Measurements from ENCODE around the gene KIF16B.

The KIF16B gene

GRCh38 chr20:16368645-16369292 lies 204.5 kb downstream of the KIF16B start:
- no peaks in the 10 kb centered on the region for H3K4me1 Mint-ChIP-seq
- CTCF ChIA-PET, result no interaction called here
- H3K9me3 Mint-ChIP-seq, result no peaks in the 10 kb centered on the region
- H3K27me3 Mint-ChIP-seq, result no peaks in the 10 kb centered on the region
- no peak for DNase-seq
- peaks cover 13% of the 10 kb centered on the region for H3K36me3 Mint-ChIP-seq
- no peak overlapping the region for H3K27ac Mint-ChIP-seq
- H3K4me3 Mint-ChIP-seq, result no peak overlapping the region

GRCh38 chr20:16367948-16368560 lies 205.2 kb downstream of the KIF16B start:
- peaks cover 13% of the 10 kb centered on the region for H3K36me3 Mint-ChIP-seq
- CTCF ChIA-PET, result no interaction called here
- no peak overlapping the region for H3K27ac Mint-ChIP-seq
- H3K4me3 Mint-ChIP-seq, result no peak overlapping the region
- no peak for DNase-seq
- H3K9me3 Mint-ChIP-seq, result no peaks in the 10 kb centered on the region
- H3K27me3 Mint-ChIP-seq, result no peaks in the 10 kb centered on the region
- H3K4me1 Mint-ChIP-seq, result no peaks in the 10 kb centered on the region

GRCh38 chr20:16366529-16366928 lies 206.7 kb downstream of the KIF16B start:
- H3K27me3 Mint-ChIP-seq, result no peaks in the 10 kb centered on the region
- H3K4me3 Mint-ChIP-seq, result no peak overlapping the region
- no peaks in the 10 kb centered on the region for H3K4me1 Mint-ChIP-seq
- no peak for DNase-seq
- H3K36me3 Mint-ChIP-seq, result peaks cover 10% of the 10 kb centered on the region
- H3K27ac Mint-ChIP-seq, result no peak overlapping the region
- CTCF ChIA-PET, result no interaction called here
- no peaks in the 10 kb centered on the region for H3K9me3 Mint-ChIP-seq

GRCh38 chr20:16364320-16364687 lies 208.9 kb downstream of the KIF16B start:
- H3K4me1 Mint-ChIP-seq, result no peaks in the 10 kb centered on the region
- no peak overlapping the region for H3K27ac Mint-ChIP-seq
- H3K27me3 Mint-ChIP-seq, result no peaks in the 10 kb centered on the region
- no peak overlapping the region for H3K4me3 Mint-ChIP-seq
- H3K9me3 Mint-ChIP-seq, result no peaks in the 10 kb centered on the region
- CTCF ChIA-PET, result no interaction called here
- peaks cover 10% of the 10 kb centered on the region for H3K36me3 Mint-ChIP-seq
- no peak for DNase-seq

- H3K9me3 Mint-ChIP-seq, result no peaks in the 10 kb centered on the region
- H3K4me1 Mint-ChIP-seq, result no peaks in the 10 kb centered on the region
- H3K27me3 Mint-ChIP-seq, result no peaks in the 10 kb centered on the region
- no peak overlapping the region for H3K4me3 Mint-ChIP-seq
- CTCF ChIA-PET, result no interaction called here
- peaks cover 5% of the 10 kb centered on the region for H3K36me3 Mint-ChIP-seq
- no peak for DNase-seq
- no peak overlapping the region for H3K27ac Mint-ChIP-seq
Observed at GRCh38 chr20:16363506-16364319, 209.5 kb downstream of the KIF16B start.

GRCh38 chr20:16362642-16363041 lies 210.6 kb downstream of the KIF16B start:
- H3K36me3 Mint-ChIP-seq, result peaks cover 2% of the 10 kb centered on the region
- CTCF ChIA-PET, result no interaction called here
- H3K4me3 Mint-ChIP-seq, result no peak overlapping the region
- no peak overlapping the region for H3K27ac Mint-ChIP-seq
- H3K4me1 Mint-ChIP-seq, result no peaks in the 10 kb centered on the region
- no peak for DNase-seq
- no peaks in the 10 kb centered on the region for H3K27me3 Mint-ChIP-seq
- no peaks in the 10 kb centered on the region for H3K9me3 Mint-ChIP-seq

GRCh38 chr20:16360668-16361067 lies 212.6 kb downstream of the KIF16B start:
- Mint-ChIP-seq H3K9me3 (no peaks in the 10 kb centered on the region), H3K4me3 (no peak overlapping the region), H3K4me1 (no peaks in the 10 kb centered on the region), H3K36me3 (no peaks in the 10 kb centered on the region), H3K27me3 (no peaks in the 10 kb centered on the region), H3K27ac (no peak overlapping the region)
- CTCF ChIA-PET, result no interaction called here
- DNase-seq, result no peak

GRCh38 chr20:16353417-16353781 lies 219.8 kb downstream of the KIF16B start:
- H3K4me1 Mint-ChIP-seq, result no peaks in the 10 kb centered on the region
- H3K4me3 Mint-ChIP-seq, result no peak overlapping the region
- H3K27ac Mint-ChIP-seq, result no peak overlapping the region
- H3K27me3 Mint-ChIP-seq, result no peaks in the 10 kb centered on the region
- no peaks in the 10 kb centered on the region for H3K36me3 Mint-ChIP-seq
- no peaks in the 10 kb centered on the region for H3K9me3 Mint-ChIP-seq
- CTCF ChIA-PET, result no interaction called here
- no peak for DNase-seq

- Mint-ChIP-seq H3K4me1 (no peaks in the 10 kb centered on the region), H3K36me3 (no peaks in the 10 kb centered on the region), H3K4me3 (no peak overlapping the region), H3K27me3 (no peaks in the 10 kb centered on the region), H3K27ac (no peak overlapping the region), H3K9me3 (no peaks in the 10 kb centered on the region)
- CTCF ChIA-PET, result no interaction called here
- no peak for DNase-seq
Observed at GRCh38 chr20:16352751-16353416, 220.4 kb downstream of the KIF16B start.

- no peak for DNase-seq
- Mint-ChIP-seq H3K9me3 (no peaks in the 10 kb centered on the region), H3K27ac (no peak overlapping the region), H3K36me3 (no peaks in the 10 kb centered on the region), H3K4me1 (no peaks in the 10 kb centered on the region), H3K27me3 (no peaks in the 10 kb centered on the region), H3K4me3 (no peak overlapping the region)
- CTCF ChIA-PET, result no interaction called here
Observed at GRCh38 chr20:16352321-16352720, 220.9 kb downstream of the KIF16B start.

- DNase-seq, result no peak
- no peaks in the 10 kb centered on the region for H3K27me3 Mint-ChIP-seq
- no peaks in the 10 kb centered on the region for H3K4me1 Mint-ChIP-seq
- no peaks in the 10 kb centered on the region for H3K36me3 Mint-ChIP-seq
- CTCF ChIA-PET, result no interaction called here
- no peaks in the 10 kb centered on the region for H3K9me3 Mint-ChIP-seq
- no peak overlapping the region for H3K27ac Mint-ChIP-seq
- H3K4me3 Mint-ChIP-seq, result no peak overlapping the region
Observed at GRCh38 chr20:16351415-16351814, 221.8 kb downstream of the KIF16B start.

- H3K27ac Mint-ChIP-seq, result no peak overlapping the region
- H3K4me1 Mint-ChIP-seq, result no peaks in the 10 kb centered on the region
- no peaks in the 10 kb centered on the region for H3K27me3 Mint-ChIP-seq
- no peak overlapping the region for H3K4me3 Mint-ChIP-seq
- CTCF ChIA-PET, result no interaction called here
- no peaks in the 10 kb centered on the region for H3K36me3 Mint-ChIP-seq
- H3K9me3 Mint-ChIP-seq, result no peaks in the 10 kb centered on the region
- no peak for DNase-seq
Observed at GRCh38 chr20:16350465-16350864, 222.8 kb downstream of the KIF16B start.

GRCh38 chr20:16349523-16350260 lies 223.6 kb downstream of the KIF16B start:
- Mint-ChIP-seq H3K36me3 (no peaks in the 10 kb centered on the region), H3K27ac (peak overlapping the region; percentile 51), H3K4me3 (no peak overlapping the region), H3K27me3 (no peaks in the 10 kb centered on the region), H3K9me3 (no peaks in the 10 kb centered on the region), H3K4me1 (no peaks in the 10 kb centered on the region)
- DNase-seq, result no peak
- CTCF ChIA-PET, result no interaction called here

- Mint-ChIP-seq H3K27me3 (no peaks in the 10 kb centered on the region), H3K4me1 (no peaks in the 10 kb centered on the region), H3K36me3 (no peaks in the 10 kb centered on the region), H3K4me3 (no peak overlapping the region), H3K27ac (no peak overlapping the region), H3K9me3 (no peaks in the 10 kb centered on the region)
- no peak for DNase-seq
- CTCF ChIA-PET, result no interaction called here
Observed at GRCh38 chr20:16346956-16347355, 226.3 kb downstream of the KIF16B start.

All from activated naive CD4-positive, alpha-beta T cell treated with anti-CD3 and anti-CD28 coated beads, Interleukin-2, amount 10 ng/mL, durations not matched to agents 7 days and 5 days (primary cell).